ENCODE data around the gene HIKESHI. TPM values are rescaled to one million over a fixed set of nuclear protein-coding genes. Genes with fewer than 3 reads are reported as not detected.
A peak's percentile ranks its signal among the peaks of the same experiment; 100 is the strongest.
"Not testable (repeated sequence)": the region's sequence is repeated elsewhere in the genome, so short reads cannot be mapped to it uniquely, and the experiment has no call there.

Gene HIKESHI
- total and polyA plus RNA-seq, 10 donors: 22.5 to 44.9 (median 25.8) TPM

DNA sequence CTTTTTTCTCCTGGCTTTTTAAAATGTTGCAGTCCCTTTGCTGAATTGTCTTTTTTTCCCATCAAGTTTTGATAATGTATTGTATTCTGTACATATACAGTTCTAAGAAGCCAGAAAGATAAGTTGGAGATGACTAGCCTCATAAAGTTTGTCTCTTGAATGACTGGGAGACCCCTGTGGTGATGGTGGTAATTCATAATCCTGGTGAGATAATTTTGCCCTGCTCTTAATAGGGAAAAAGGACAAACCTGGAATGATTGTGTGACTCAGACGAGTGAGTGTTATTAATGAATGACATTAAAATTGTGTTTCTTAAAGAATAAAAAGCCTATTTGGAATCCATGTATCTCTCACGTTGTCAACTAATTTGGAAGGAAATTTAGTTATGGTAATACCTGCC is 1.2 kb downstream of the HIKESHI start:
- TF ChIP-seq POLR2A (IDR thresholded peaks at IDR 0.05) (no peak), CTCF (IDR thresholded peaks at IDR 0.05 in 8 of 11, conservative IDR thresholded peaks at IDR 0.05 in 3 of 11) (no peak), POLR2AphosphoS5 (IDR thresholded peaks at IDR 0.05) (no peak)
- Histone ChIP-seq H3K4me1 (peaks cover 2 to 34% (median 22%) of the 10 kb centered on the region in 6 donors), H3K9me3 (no peaks in the 10 kb centered on the region), H3K27me3 (replicated peaks in 1 of 7) (no peaks in the 10 kb centered on the region), H3K36me3 (peaks cover 0 to 9% (median 0%) of the 10 kb centered on the region in 6 donors), H3K27ac (peak overlapping the region in 3 of 8 donors; percentile 88 to 90 (median 90)), H3K4me3 (peak overlapping the region in 7 of 8 donors; percentile 68 to 98 (median 75))
- no peak for DNase-seq
- intact Hi-C loops (cut with DNase I; ENCODE audit: low total_unique reads): no loop called here
- WGBS, 5 donors: 74 to 85% (median 75%) methylated on average over 2 of the region's 2 CpGs

DNA sequence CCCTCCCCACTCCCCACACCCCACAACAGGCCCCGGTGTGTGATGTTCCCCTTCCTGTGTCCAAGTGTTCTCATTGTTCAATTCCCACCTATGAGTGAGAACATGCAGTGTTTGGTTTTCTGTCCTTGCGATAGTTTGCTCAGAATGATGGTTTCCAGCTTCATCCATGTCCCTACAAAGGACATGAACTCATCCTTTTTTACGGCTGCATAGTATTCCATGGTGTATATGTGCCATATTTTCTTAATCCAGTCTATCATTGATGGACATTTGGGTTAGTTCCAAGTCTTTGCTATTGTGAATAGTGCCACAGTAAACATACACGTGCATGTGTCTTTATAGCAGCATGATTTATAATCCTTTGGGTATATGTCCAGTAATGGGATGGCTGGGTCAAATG is 6.7 kb downstream of the HIKESHI start:
- H3K4me3 ChIP-seq; DNase-seq; H3K9me3 ChIP-seq; H3K27me3 ChIP-seq (replicated peaks in 1 of 7); H3K27ac ChIP-seq; intact Hi-C loops (cut with DNase I; ENCODE audit: low total_unique reads): not testable (repeated sequence)
- peaks cover 0 to 40% (median 4%) of the 10 kb centered on the region in 6 donors for H3K36me3 ChIP-seq
- WGBS, 5 donors: 88 to 100% (median 93%) methylated on average over 1 to 4 of the region's 4 CpGs
- peaks cover 2 to 14% (median 4%) of the 10 kb centered on the region in 6 donors for H3K4me1 ChIP-seq

DNA sequence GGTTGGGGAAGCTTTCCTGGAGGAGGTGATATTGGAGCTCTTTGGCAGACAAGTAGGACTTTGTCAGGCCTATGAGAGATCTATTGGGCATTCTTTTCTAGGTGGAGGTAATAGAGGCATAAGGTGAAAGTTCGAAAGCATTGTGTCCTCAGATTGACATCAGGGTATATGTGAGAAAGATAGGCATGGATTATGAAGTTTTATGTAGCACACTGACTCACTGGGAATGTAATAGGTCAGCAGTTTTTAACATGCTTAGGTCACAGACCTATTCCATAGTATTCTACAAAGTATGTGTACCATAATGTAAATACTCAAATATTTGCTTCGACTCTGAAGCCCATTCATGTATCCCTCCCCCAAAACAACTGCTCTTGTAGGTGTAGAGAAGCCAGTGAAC is 11.8 kb downstream of the HIKESHI start:
- WGBS, 5 donors: 97 to 100% (median 98%) methylated on average over 2 of the region's 2 CpGs

DNA sequence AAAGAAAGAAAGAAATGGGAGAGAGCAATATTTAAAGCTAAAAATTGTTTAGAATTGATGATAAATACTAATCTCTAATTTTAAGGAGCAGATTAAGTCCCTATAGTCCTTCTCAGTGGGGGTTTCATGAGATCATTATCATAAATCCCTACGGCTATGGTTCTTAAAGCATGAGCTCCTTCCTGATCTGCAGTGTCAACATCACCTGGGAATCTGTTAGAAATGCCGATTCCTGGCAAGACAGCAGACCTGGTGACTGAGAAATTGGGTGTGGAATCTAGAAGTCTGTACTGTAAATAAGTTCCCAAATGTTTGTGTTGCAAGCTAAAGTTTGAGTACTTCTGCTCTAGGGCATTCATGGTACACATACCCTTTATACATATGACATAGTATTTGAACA is 12.6 kb downstream of the HIKESHI start:
- H3K4me1 ChIP-seq: no peaks in the 10 kb centered on the region
- 92 to 98% (median 95%) methylated on average over 2 of the region's 2 CpGs for WGBS, 5 donors
- no peaks in the 10 kb centered on the region for H3K27me3 ChIP-seq (replicated peaks in 1 of 7)
- no peak overlapping the region for H3K27ac ChIP-seq
- peaks cover 0 to 66% (median 18%) of the 10 kb centered on the region in 6 donors for H3K36me3 ChIP-seq
- H3K4me3 ChIP-seq: no peak overlapping the region
- no peak for TF ChIP-seq CTCF (IDR thresholded peaks at IDR 0.05 in 8 of 11, conservative IDR thresholded peaks at IDR 0.05 in 3 of 11)
- TF ChIP-seq POLR2AphosphoS5 (IDR thresholded peaks at IDR 0.05): no peak
- no peak for TF ChIP-seq POLR2A (IDR thresholded peaks at IDR 0.05)
- intact Hi-C loops (cut with DNase I; ENCODE audit: low total_unique reads): no loop called here
- no peaks in the 10 kb centered on the region for H3K9me3 ChIP-seq
- DNase-seq: no peak

More for the DNA sequence above, 11.8 kb downstream of the HIKESHI start:
- Histone ChIP-seq H3K27ac (no peak overlapping the region), H3K4me1 (no peaks in the 10 kb centered on the region), H3K36me3 (peaks cover 0 to 63% (median 11%) of the 10 kb centered on the region in 6 donors), H3K9me3 (no peaks in the 10 kb centered on the region), H3K4me3 (no peak overlapping the region), H3K27me3 (replicated peaks in 1 of 7) (no peaks in the 10 kb centered on the region)
- no peak for TF ChIP-seq POLR2A (IDR thresholded peaks at IDR 0.05)
- no peak for TF ChIP-seq POLR2AphosphoS5 (IDR thresholded peaks at IDR 0.05)
- no peak for TF ChIP-seq CTCF (IDR thresholded peaks at IDR 0.05 in 8 of 11, conservative IDR thresholded peaks at IDR 0.05 in 3 of 11)
- no peak for DNase-seq
- intact Hi-C loops (cut with DNase I; ENCODE audit: low total_unique reads): no loop called here
